Measurements from ENCODE around the gene FLNB.

The FLNB gene

GRCh38 chr3:58009749-58010535, 1.7 kb downstream of the FLNB start:
- no peak for DNase-seq

GRCh38 chr3:58010562-58010961, 2.3 kb downstream of the FLNB start:
- no peak for DNase-seq

- DNase-seq = no peak
Observed at GRCh38 chr3:58011580-58011979, 3.4 kb downstream of the FLNB start.

GRCh38 chr3:58012302-58012701, 4.1 kb downstream of the FLNB start:
- no peak for DNase-seq

- DNase-seq = no peak
Observed at GRCh38 chr3:58013099-58013498, 4.9 kb downstream of the FLNB start.

- no peak for DNase-seq
Observed at GRCh38 chr3:58013973-58014649, 5.9 kb downstream of the FLNB start.

- DNase-seq = no peak
Observed at GRCh38 chr3:58015520-58015915, 7.3 kb downstream of the FLNB start.

GRCh38 chr3:58016710-58017109, 8.5 kb downstream of the FLNB start:
- DNase-seq = no peak

GRCh38 chr3:58018892-58019742, 10.9 kb downstream of the FLNB start:
- no peak for DNase-seq

- no peak for DNase-seq
Observed at GRCh38 chr3:58020783-58021071, 12.5 kb downstream of the FLNB start.

GRCh38 chr3:58021072-58021959, 13.1 kb downstream of the FLNB start:
- no peak for DNase-seq

GRCh38 chr3:58021962-58022361, 13.7 kb downstream of the FLNB start:
- no peak for DNase-seq

GRCh38 chr3:58022490-58022889, 14.3 kb downstream of the FLNB start:
- no peak for DNase-seq

GRCh38 chr3:58023531-58023930, 15.3 kb downstream of the FLNB start:
- DNase-seq = no peak

- DNase-seq = no peak
Observed at GRCh38 chr3:58025406-58025805, 17.2 kb downstream of the FLNB start.

GRCh38 chr3:58025837-58026569, 17.8 kb downstream of the FLNB start:
- DNase-seq = no peak

GRCh38 chr3:58026598-58026997, 18.4 kb downstream of the FLNB start:
- DNase-seq = no peak

GRCh38 chr3:58027704-58028317, 19.6 kb downstream of the FLNB start:
- DNase-seq = no peak

GRCh38 chr3:58028902-58029301, 20.7 kb downstream of the FLNB start:
- DNase-seq = no peak

GRCh38 chr3:58029842-58030584, 21.8 kb downstream of the FLNB start:
- no peak for DNase-seq

GRCh38 chr3:58032186-58032585, 24.0 kb downstream of the FLNB start:
- DNase-seq = no peak

All from activated CD4-positive, alpha-beta T cell treated with anti-CD3 and anti-CD28 coated beads for 4 hours (primary cell).